ENCODE results near the gene DLGAP5.

Gene DLGAP5

GRCh38 chr14:55139141-55139540, 52.2 kb downstream of the DLGAP5 start:
- H3K9me3 ChIP-seq (ENCODE audit: low read length): no peaks in the 10 kb centered on the region
- H3K36me3 ChIP-seq (ENCODE audit: insufficient read depth, low read length): peaks cover 44% of the 10 kb centered on the region
- no peak overlapping the region for H3K27ac ChIP-seq (ENCODE audit: low read depth, low read length)
- H3K4me1 ChIP-seq (ENCODE audit: insufficient read depth, low read length): peaks cover 15% of the 10 kb centered on the region
- no peak overlapping the region for H3K9ac ChIP-seq (ENCODE audit: low read length)
- H3K4me3 ChIP-seq (ENCODE audit: low read depth in 1 of 2, low read length in 2 of 2): no peak overlapping the region
- H3K27me3 ChIP-seq (ENCODE audit: control insufficient read depth in 1 of 2, insufficient read depth in 2 of 2, low read length in 2 of 2): no peaks in the 10 kb centered on the region

- no peaks in the 10 kb centered on the region for H3K27me3 ChIP-seq (ENCODE audit: control insufficient read depth in 1 of 2, insufficient read depth in 2 of 2, low read length in 2 of 2)
- peaks cover 25% of the 10 kb centered on the region for H3K4me1 ChIP-seq (ENCODE audit: insufficient read depth, low read length)
- H3K9ac ChIP-seq (ENCODE audit: low read length): no peak overlapping the region
- H3K36me3 ChIP-seq (ENCODE audit: insufficient read depth, low read length): peaks cover 44% of the 10 kb centered on the region
- H3K9me3 ChIP-seq (ENCODE audit: low read length): no peaks in the 10 kb centered on the region
- no peak overlapping the region for H3K4me3 ChIP-seq (ENCODE audit: low read depth in 1 of 2, low read length in 2 of 2)
- H3K27ac ChIP-seq (ENCODE audit: low read depth, low read length): peak overlapping the region; percentile 45
Observed at GRCh38 chr14:55138091-55138490, 53.3 kb downstream of the DLGAP5 start.

GRCh38 chr14:55136885-55137786, 54.2 kb downstream of the DLGAP5 start:
- H3K4me3 ChIP-seq (ENCODE audit: low read depth in 1 of 2, low read length in 2 of 2): peak overlapping the region; percentile 4 to 24
- peaks cover 39% of the 10 kb centered on the region for H3K36me3 ChIP-seq (ENCODE audit: insufficient read depth, low read length)

GRCh38 chr14:55136241-55136640, 55.1 kb downstream of the DLGAP5 start:
- no peaks in the 10 kb centered on the region for H3K27me3 ChIP-seq (ENCODE audit: control insufficient read depth in 1 of 2, insufficient read depth in 2 of 2, low read length in 2 of 2)
- H3K9ac ChIP-seq (ENCODE audit: low read length): no peak overlapping the region
- H3K9me3 ChIP-seq (ENCODE audit: low read length): no peaks in the 10 kb centered on the region
- no peak overlapping the region for H3K27ac ChIP-seq (ENCODE audit: low read depth, low read length)
- H3K36me3 ChIP-seq (ENCODE audit: insufficient read depth, low read length): peaks cover 31% of the 10 kb centered on the region
- H3K4me1 ChIP-seq (ENCODE audit: insufficient read depth, low read length): peaks cover 27% of the 10 kb centered on the region
- no peak overlapping the region for H3K4me3 ChIP-seq (ENCODE audit: low read depth in 1 of 2, low read length in 2 of 2)

More at GRCh38 chr14:55136885-55137786, 54.2 kb downstream of the DLGAP5 start:
- peak overlapping the region; percentile 22 for H3K9ac ChIP-seq (ENCODE audit: low read length)
- H3K27ac ChIP-seq (ENCODE audit: low read depth, low read length): peak overlapping the region; percentile 37
- H3K27me3 ChIP-seq (ENCODE audit: control insufficient read depth in 1 of 2, insufficient read depth in 2 of 2, low read length in 2 of 2): no peaks in the 10 kb centered on the region
- H3K9me3 ChIP-seq (ENCODE audit: low read length): no peaks in the 10 kb centered on the region
- H3K4me1 ChIP-seq (ENCODE audit: insufficient read depth, low read length): peaks cover 27% of the 10 kb centered on the region

- Histone ChIP-seq H3K9me3 (ENCODE audit: low read length) (no peaks in the 10 kb centered on the region), H3K9ac (ENCODE audit: low read length) (no peak overlapping the region), H3K36me3 (ENCODE audit: insufficient read depth, low read length) (peaks cover 3% of the 10 kb centered on the region), H3K27ac (ENCODE audit: low read depth, low read length) (no peak overlapping the region), H3K27me3 (ENCODE audit: control insufficient read depth in 1 of 2, insufficient read depth in 2 of 2, low read length in 2 of 2) (no peaks in the 10 kb centered on the region), H3K4me3 (ENCODE audit: low read depth in 1 of 2, low read length in 2 of 2) (no peak overlapping the region), H3K4me1 (ENCODE audit: insufficient read depth, low read length) (peaks cover 33% of the 10 kb centered on the region)
Observed at GRCh38 chr14:55133416-55133815, 58.0 kb downstream of the DLGAP5 start.

- H3K9ac ChIP-seq (ENCODE audit: low read length): no peak overlapping the region
- no peak overlapping the region for H3K27ac ChIP-seq (ENCODE audit: low read depth, low read length)
- peaks cover 27% of the 10 kb centered on the region for H3K4me1 ChIP-seq (ENCODE audit: insufficient read depth, low read length)
Observed at GRCh38 chr14:55131370-55132137, 59.8 kb downstream of the DLGAP5 start.

GRCh38 chr14:55130196-55130550, 61.2 kb downstream of the DLGAP5 start:
- Histone ChIP-seq H3K36me3 (ENCODE audit: insufficient read depth, low read length) (no peaks in the 10 kb centered on the region), H3K27ac (ENCODE audit: low read depth, low read length) (peak overlapping the region; percentile 73), H3K4me1 (ENCODE audit: insufficient read depth, low read length) (peaks cover 24% of the 10 kb centered on the region), H3K9me3 (ENCODE audit: low read length) (no peaks in the 10 kb centered on the region), H3K4me3 (ENCODE audit: low read depth in 1 of 2, low read length in 2 of 2) (peak overlapping the region; percentile 65 to 89), H3K27me3 (ENCODE audit: control insufficient read depth in 1 of 2, insufficient read depth in 2 of 2, low read length in 2 of 2) (no peaks in the 10 kb centered on the region), H3K9ac (ENCODE audit: low read length) (peak overlapping the region; percentile 67)

More at GRCh38 chr14:55131370-55132137, 59.8 kb downstream of the DLGAP5 start:
- Histone ChIP-seq H3K4me3 (ENCODE audit: low read depth in 1 of 2, low read length in 2 of 2) (peak overlapping the region in 1 of 2 donors; percentile 2), H3K9me3 (ENCODE audit: low read length) (no peaks in the 10 kb centered on the region), H3K27me3 (ENCODE audit: control insufficient read depth in 1 of 2, insufficient read depth in 2 of 2, low read length in 2 of 2) (no peaks in the 10 kb centered on the region), H3K36me3 (ENCODE audit: insufficient read depth, low read length) (no peaks in the 10 kb centered on the region)

GRCh38 chr14:55129428-55130195, 61.8 kb downstream of the DLGAP5 start:
- Histone ChIP-seq H3K4me3 (ENCODE audit: low read depth in 1 of 2, low read length in 2 of 2) (peak overlapping the region; percentile 65 to 89), H3K27me3 (ENCODE audit: control insufficient read depth in 1 of 2, insufficient read depth in 2 of 2, low read length in 2 of 2) (no peaks in the 10 kb centered on the region), H3K9ac (ENCODE audit: low read length) (peak overlapping the region; percentile 67), H3K4me1 (ENCODE audit: insufficient read depth, low read length) (peaks cover 24% of the 10 kb centered on the region), H3K9me3 (ENCODE audit: low read length) (no peaks in the 10 kb centered on the region), H3K36me3 (ENCODE audit: insufficient read depth, low read length) (no peaks in the 10 kb centered on the region), H3K27ac (ENCODE audit: low read depth, low read length) (peak overlapping the region; percentile 73)

GRCh38 chr14:55129086-55129427, 62.3 kb downstream of the DLGAP5 start, which contains the start of gene LGALS3:
Gene LGALS3 (plus strand): TSS chr14:55129252. CDS start chr14:55137374, 8,122 bp downstream.
- H3K9me3 ChIP-seq (ENCODE audit: low read length): no peaks in the 10 kb centered on the region
- H3K4me3 ChIP-seq (ENCODE audit: low read depth in 1 of 2, low read length in 2 of 2): peak within 1 kb of the TSS; percentile 65 to 89
- H3K27ac ChIP-seq (ENCODE audit: low read depth, low read length): peak within 1 kb of the TSS; percentile 73
- no peaks in the 10 kb centered on the region for H3K27me3 ChIP-seq (ENCODE audit: control insufficient read depth in 1 of 2, insufficient read depth in 2 of 2, low read length in 2 of 2)
- H3K4me1 ChIP-seq (ENCODE audit: insufficient read depth, low read length): peaks cover 21% of the 10 kb centered on the region
- H3K36me3 ChIP-seq (ENCODE audit: insufficient read depth, low read length): no peaks in the 10 kb centered on the region
- H3K9ac ChIP-seq (ENCODE audit: low read length): peak within 1 kb of the TSS; percentile 67

GRCh38 chr14:55128386-55129085, 62.8 kb downstream of the DLGAP5 start:
- peak overlapping the region; percentile 65 to 89 for H3K4me3 ChIP-seq (ENCODE audit: low read depth in 1 of 2, low read length in 2 of 2)
- H3K27ac ChIP-seq (ENCODE audit: low read depth, low read length): peak overlapping the region; percentile 61
- H3K9ac ChIP-seq (ENCODE audit: low read length): peak overlapping the region; percentile 39
- no peaks in the 10 kb centered on the region for H3K36me3 ChIP-seq (ENCODE audit: insufficient read depth, low read length)
- peaks cover 16% of the 10 kb centered on the region for H3K4me1 ChIP-seq (ENCODE audit: insufficient read depth, low read length)
- H3K27me3 ChIP-seq (ENCODE audit: control insufficient read depth in 1 of 2, insufficient read depth in 2 of 2, low read length in 2 of 2): no peaks in the 10 kb centered on the region
- H3K9me3 ChIP-seq (ENCODE audit: low read length): no peaks in the 10 kb centered on the region

Measured in muscle layer of colon (tissue), 2 donors.